ENCODE results near the gene ARHGAP45. TPM values are rescaled to one million over a fixed set of nuclear protein-coding genes. Genes with fewer than 3 reads are reported as not detected.

Gene ARHGAP45
- total and polyA plus RNA-seq, 9 of the 15 experiments (the other 6 are each of a cell fraction or from before 2014, with no cell fraction given), result 0.08 to 22.1 (median 4.2) TPM

- no peak for TF ChIP-seq POLR2AphosphoS2 (IDR thresholded peaks at IDR 0.05; ENCODE audit: low read length)
- 0 out of 2 replicates have a peak, but pooled peaks have one; percentile 72 for TF ChIP-seq STAT6 (CRISPR knock-in tag; IDR thresholded peaks at IDR 0.05)
- TF ChIP-seq ZNF431 (CRISPR knock-in tag; IDR thresholded peaks at IDR 0.05), result no peak
- TF ChIP-seq NFYB (IDR thresholded peaks at IDR 0.05; ENCODE audit: extremely low read depth, insufficient read length), result no peak
- no peak for TF ChIP-seq SRSF1 (IDR thresholded peaks at IDR 0.05; ENCODE audit: low read depth, low read length)
- no peak for TF ChIP-seq ZNF395 (CRISPR knock-in tag; IDR thresholded peaks at IDR 0.05)
- no peak for TF ChIP-seq BRF2 (IDR thresholded peaks at IDR 0.05; ENCODE audit: borderline replicate concordance, insufficient read depth, insufficient read length)
- peak; percentile 45; the same call in 1 of the 2 replicates for TF ChIP-seq HMGXB4 (CRISPR knock-in tag; IDR thresholded peaks at IDR 0.05)
- TF ChIP-seq TCF7 (IDR thresholded peaks at IDR 0.05; ENCODE audit: borderline replicate concordance), result peak; percentile 24
- no peak for TF ChIP-seq ZNF175 (CRISPR knock-in tag; IDR thresholded peaks at IDR 0.05; ENCODE audit: low read depth)
- TF ChIP-seq KDM1A (IDR thresholded peaks at IDR 0.05), result no peak
- no peak for TF ChIP-seq ZMIZ1 (IDR thresholded peaks at IDR 0.05; ENCODE audit: low read depth in 2 of 2, low read length in 2 of 2)
- no peak for TF ChIP-seq HINFP (tag; conservative IDR thresholded peaks at IDR 0.05; ENCODE audit: low read depth)
- TF ChIP-seq HEY1 (CRISPR knock-in tag; IDR thresholded peaks at IDR 0.05; ENCODE audit: borderline replicate concordance), result no peak
These were observed 46.0 kb upstream of the ARHGAP45 start, which contains the start of gene TMEM259 (continued) for GRCh38 chr19:1020868-1021425.
